OCI-LY7 (cell line): ENCODE measurements around the gene EPB41L4A. TPM values are rescaled to one million over a fixed set of nuclear protein-coding genes. Genes with fewer than 3 reads are reported as not detected.

Experiments
- BruUV-seq: library from RNA; stranded (reverse); fragments of 400-500 nt; replicated peaks from 2 replicates; lab custom pipeline; 2021; lab: Mats Ljungman, UMichigan
- CTCF ChIA-PET: fragments of 300-600 bp; sonication (Branson Sonifier 250); formaldehyde crosslinking; loops from one replicate; lab custom pipeline; 2022; ENCODE audit warnings: antibody characterized with exemption; ENCODE audit not compliant: unreplicated experiment; lab: Charles Lee
- POLR2A ChIA-PET: fragments of 300-600 bp; sonication (Branson Sonifier 250); formaldehyde crosslinking; loops from one replicate; lab custom pipeline; 2022; ENCODE audit warnings: antibody characterized with exemption; lab: Charles Lee
- DNase-seq: peaks from one replicate; pipeline ENCODE4 v3.0.0-alpha.2; 2015; ENCODE audit warnings: low spot score
- H2AFZ ChIP-seq: fragments of 200-600 bp; sonication (generic), shearing (Covaris generic); 2 replicates; pipeline ENCODE4 v1.6.1; 2014; ENCODE audit warnings: mild to moderate bottlenecking, antibody characterized with exemption, low read length, moderate library complexity
- H3K27ac ChIP-seq: fragments of 200-600 bp; sonication (generic); 2 replicates; pipeline ENCODE4 v1.5.1; 2014; ENCODE audit warnings: mixed run types, low read depth, mild to moderate bottlenecking, moderate library complexity, low read length, inconsistent platforms; ENCODE audit not compliant: poor library complexity, severe bottlenecking
- H3K36me3 ChIP-seq: fragments of 200-600 bp; sonication (generic); 2 replicates; pipeline ENCODE4 v1.6.1; 2014; ENCODE audit warnings: mild to moderate bottlenecking, antibody characterized with exemption, low read length, moderate library complexity, mixed read lengths; ENCODE audit not compliant: insufficient read depth
- H3K4me1 ChIP-seq: fragments of 200-600 bp; sonication (generic); 2 replicates; pipeline ENCODE4 v1.5.1; 2014; ENCODE audit warnings: mild to moderate bottlenecking, low read length; ENCODE audit not compliant: insufficient read depth, poor library complexity, severe bottlenecking
- H3K4me2 ChIP-seq: fragments of 200-600 bp; sonication (generic); 2 replicates; pipeline ENCODE4 v1.6.1; 2014; ENCODE audit warnings: mild to moderate bottlenecking, low read length
- H3K4me3 ChIP-seq: fragments of 200-600 bp; sonication (generic); 2 replicates; pipeline ENCODE4 v1.5.1; 2014; ENCODE audit warnings: mild to moderate bottlenecking, low read depth, low read length; ENCODE audit not compliant: poor library complexity, severe bottlenecking
- H3K79me2 ChIP-seq: fragments of 200-600 bp; sonication (generic); 2 replicates; pipeline ENCODE4 v1.6.1; 2016; ENCODE audit warnings: low read depth, mild to moderate bottlenecking, low read length, moderate library complexity, mixed read lengths; ENCODE audit not compliant: insufficient read depth
- H3K9me2 ChIP-seq: fragments of 200-600 bp; sonication (generic); 2 replicates; pipeline ENCODE4 v1.6.1; 2016; ENCODE audit warnings: mild to moderate bottlenecking, low read length, mixed read lengths; ENCODE audit not compliant: insufficient read depth
- H3K9me3 ChIP-seq: fragments of 200-600 bp; sonication (generic); 2 replicates; pipeline ENCODE4 v1.6.1; 2014; ENCODE audit warnings: mild to moderate bottlenecking, mixed run types, low read length, mixed read lengths
- H4K20me1 ChIP-seq: fragments of 200-600 bp; sonication (generic); 2 replicates; pipeline ENCODE4 v1.6.1; 2014; ENCODE audit warnings: mild to moderate bottlenecking, antibody characterized with exemption, low read length, moderate library complexity, mixed read lengths; ENCODE audit not compliant: insufficient read depth
- EZH2phosphoT487 ChIP-seq: fragments of 200-600 bp; sonication (generic); IDR thresholded peaks from 2 replicates; pipeline ENCODE4 v1.6.1; 2018; ENCODE audit warnings: low read depth, borderline replicate concordance, mild to moderate bottlenecking, mixed run types, antibody characterized with exemption, low read length, moderate library complexity, mixed read lengths
- intact Hi-C: fragments of 100-400 bp; cut with micrococcal nuclease; formaldehyde crosslinking; loops from one replicate; pipeline ENCODE4 v1.10.0; 2022; ENCODE audit not compliant: unreplicated experiment
- total RNA-seq, 2 experiments: library from RNA; depleted of rRNA in 1 of 2; stranded (reverse); fragments of >200 nt in 1 of 2; shearing (Covaris generic) in 1 of 2; gene quantifications; 2 replicates each; pipeline ENCODE4 v1.2.3, GENCODE V29; 2014 to 2022
- TF ChIP-seq, protein P1 (sequence below): fragments of 200-600 bp; sonication (generic); conservative IDR thresholded peaks from 2 replicates; pipeline ENCODE4 v1.5.1; 2014; ENCODE audit warnings: mild to moderate bottlenecking, antibody characterized with exemption, low read length, moderate library complexity, mixed read lengths

EPB41L4A gene
- total RNA-seq, 2 experiments from 2014 or later = 0.03 TPM; not detected in 1

DNA sequence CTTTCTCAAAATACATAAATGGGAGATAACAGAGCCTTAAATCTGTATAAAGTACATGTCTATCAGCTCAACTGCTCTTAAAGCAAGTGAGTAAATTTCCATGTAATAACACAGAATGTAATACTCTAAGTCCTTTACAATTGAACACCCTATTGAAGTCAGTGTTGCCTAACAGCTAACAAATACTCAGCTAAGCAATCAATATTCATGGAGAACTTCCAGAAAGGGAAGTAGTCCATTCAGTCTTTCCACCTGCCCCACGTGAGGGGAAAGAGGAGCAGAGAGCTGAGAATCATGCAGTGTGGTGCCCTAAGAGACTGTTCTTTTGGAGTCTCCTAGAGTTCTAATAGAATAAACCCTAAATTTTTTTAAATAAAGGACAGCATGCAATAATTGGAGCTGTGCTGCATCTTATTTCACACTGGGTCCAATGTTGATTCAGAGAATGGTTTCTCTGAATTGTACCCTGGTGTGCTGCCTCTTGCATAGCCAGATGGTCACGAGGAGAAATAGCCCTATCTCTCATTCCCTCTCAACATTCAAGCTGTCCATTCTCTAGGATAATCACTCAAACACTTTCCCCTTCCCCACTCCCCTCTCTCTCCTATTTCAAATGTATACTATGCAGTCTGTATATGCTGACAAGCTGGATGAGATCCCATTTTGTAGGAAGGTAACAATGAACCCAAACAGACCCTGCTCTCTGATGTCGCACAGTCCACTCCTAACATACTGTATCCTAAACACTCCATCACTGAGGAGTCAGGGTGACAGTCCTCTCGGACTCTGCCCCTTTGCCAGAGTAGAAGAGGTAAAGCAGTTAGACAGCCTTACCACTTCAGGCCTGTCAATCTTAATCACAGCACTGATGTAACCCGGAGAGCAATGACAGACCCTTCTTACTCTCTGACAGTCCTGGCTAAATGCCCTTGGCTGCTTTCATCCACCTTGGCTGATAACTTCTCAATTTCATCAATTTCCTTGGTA is 134.8 kb downstream of the EPB41L4A start:
- TF ChIP-seq, protein P1, sequence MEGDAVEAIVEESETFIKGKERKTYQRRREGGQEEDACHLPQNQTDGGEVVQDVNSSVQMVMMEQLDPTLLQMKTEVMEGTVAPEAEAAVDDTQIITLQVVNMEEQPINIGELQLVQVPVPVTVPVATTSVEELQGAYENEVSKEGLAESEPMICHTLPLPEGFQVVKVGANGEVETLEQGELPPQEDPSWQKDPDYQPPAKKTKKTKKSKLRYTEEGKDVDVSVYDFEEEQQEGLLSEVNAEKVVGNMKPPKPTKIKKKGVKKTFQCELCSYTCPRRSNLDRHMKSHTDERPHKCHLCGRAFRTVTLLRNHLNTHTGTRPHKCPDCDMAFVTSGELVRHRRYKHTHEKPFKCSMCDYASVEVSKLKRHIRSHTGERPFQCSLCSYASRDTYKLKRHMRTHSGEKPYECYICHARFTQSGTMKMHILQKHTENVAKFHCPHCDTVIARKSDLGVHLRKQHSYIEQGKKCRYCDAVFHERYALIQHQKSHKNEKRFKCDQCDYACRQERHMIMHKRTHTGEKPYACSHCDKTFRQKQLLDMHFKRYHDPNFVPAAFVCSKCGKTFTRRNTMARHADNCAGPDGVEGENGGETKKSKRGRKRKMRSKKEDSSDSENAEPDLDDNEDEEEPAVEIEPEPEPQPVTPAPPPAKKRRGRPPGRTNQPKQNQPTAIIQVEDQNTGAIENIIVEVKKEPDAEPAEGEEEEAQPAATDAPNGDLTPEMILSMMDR = no peak
- TF ChIP-seq EZH2phosphoT487 = no peak
- H3K4me2 ChIP-seq = no peak overlapping the region
- BruUV-seq = no TSS peak

GRCh38 chr5:112283034-112283582 is 136.0 kb downstream of the EPB41L4A start:
- intact Hi-C loops = no loop called here
- no peaks in the 10 kb centered on the region for H3K9me2 ChIP-seq
- CTCF ChIA-PET = no interaction called here
- TF ChIP-seq, protein P1 = no peak
- TF ChIP-seq EZH2phosphoT487 = no peak
- no peak overlapping the region for H3K4me3 ChIP-seq
- POLR2A ChIA-PET = no interaction called here
- no peaks in the 10 kb centered on the region for H3K36me3 ChIP-seq
- no peak for DNase-seq
- H3K4me2 ChIP-seq = no peak overlapping the region
- no peaks in the 10 kb centered on the region for H3K79me2 ChIP-seq
- no peak overlapping the region for H2AFZ ChIP-seq
- H3K4me1 ChIP-seq = no peaks in the 10 kb centered on the region
- H3K9me3 ChIP-seq = no peaks in the 10 kb centered on the region
- no peak overlapping the region for H3K27ac ChIP-seq
- no peaks in the 10 kb centered on the region for H4K20me1 ChIP-seq
- no TSS peak for BruUV-seq

More for the DNA sequence above, 134.8 kb downstream of the EPB41L4A start:
- Histone ChIP-seq H3K27ac (no peak overlapping the region), H3K36me3 (no peaks in the 10 kb centered on the region), H3K9me2 (no peaks in the 10 kb centered on the region), H3K9me3 (no peaks in the 10 kb centered on the region), H3K4me3 (no peak overlapping the region), H2AFZ (no peak overlapping the region), H3K4me1 (no peaks in the 10 kb centered on the region), H3K79me2 (no peaks in the 10 kb centered on the region), H4K20me1 (no peaks in the 10 kb centered on the region)
- ChIA-PET POLR2A (interaction anchor here (1.0 to 1.3 kb wide), 2 partner anchors 9 to 318 kb away, joined by 3 to 5 read pairs; no protein-coding TSS in a partner anchor), CTCF (no interaction called here)
- no peak for DNase-seq
- intact Hi-C loops = no loop called here
